Vagina (tissue), 2 donors: Measurements from ENCODE around the gene THAP6. TPM values are rescaled to one million over a fixed set of nuclear protein-coding genes. Genes with fewer than 3 reads are reported as not detected.

Experiments used
- DNase-seq, 2 donors: peaks; one replicate each; pipeline ENCODE4 v3.0.0-alpha.2; 2017; ENCODE audit errors: extremely low spot score in 2 of 2
- H3K27ac ChIP-seq: fragments of 200-600 bp; sonication (generic); one replicate; pipeline ENCODE4 v1.5.1; 2019
- H3K27me3 ChIP-seq: fragments of 200-600 bp; sonication (generic); one replicate; pipeline ENCODE4 v1.5.1; 2019
- H3K36me3 ChIP-seq, 2 donors: fragments of 200-600 bp; sonication (generic); one replicate each; pipeline ENCODE4 v1.5.1; 2017 to 2019
- H3K4me1 ChIP-seq: fragments of 200-600 bp; sonication (generic); one replicate; pipeline ENCODE4 v1.5.1; 2019
- H3K4me3 ChIP-seq, 2 donors: fragments of 200-600 bp; sonication (generic); 1 replicate in 1 of 2; 2 replicates in 1 of 2; pipeline ENCODE4 v1.5.1; 2016 to 2019
- H3K9me3 ChIP-seq: fragments of 200-600 bp; sonication (generic); one replicate; pipeline ENCODE4 v1.5.1; 2019
- CTCF ChIP-seq, 3 experiments: fragments of 450-650 bp in 2 of 3; fragments of 200-600 bp in 1 of 3; sonication (generic) in 1 of 3; IDR thresholded peaks; one replicate each; pipeline ENCODE4 v1.5.1; 2017 to 2019; ENCODE audit warnings: antibody characterized with exemption in 3 of 3, mild to moderate bottlenecking in 2 of 3, moderate library complexity in 2 of 3
- POLR2A ChIP-seq, 2 donors: fragments of 450-650 bp; IDR thresholded peaks; one replicate each; pipeline ENCODE4 v1.6.1; 2017; ENCODE audit warnings: antibody characterized with exemption in 2 of 2, mild to moderate bottlenecking in 2 of 2, moderate library complexity in 2 of 2
- POLR2AphosphoS5 ChIP-seq, 2 donors: sonication (generic); formaldehyde crosslinking; IDR thresholded peaks; one replicate each; pipeline ENCODE4 v1.9.0; 2017; ENCODE audit warnings: antibody characterized with exemption in 2 of 2, mild to moderate bottlenecking in 2 of 2, low read depth in 1 of 2; ENCODE audit not compliant: insufficient read depth in 1 of 2
- intact Hi-C: fragments of 100-400 bp; cut with DNase I; formaldehyde crosslinking; loops from one replicate; pipeline ENCODE4 v1.15.1; 2023
- total RNA-seq: library from RNA; depleted of rRNA; stranded (reverse); fragments of >200 nt; gene quantifications from one replicate; pipeline ENCODE4 v1.2.3, GENCODE V29; 2016

The THAP6 gene
- total RNA-seq, 1 donor from 2014 or later = 16.7 TPM

DNA sequence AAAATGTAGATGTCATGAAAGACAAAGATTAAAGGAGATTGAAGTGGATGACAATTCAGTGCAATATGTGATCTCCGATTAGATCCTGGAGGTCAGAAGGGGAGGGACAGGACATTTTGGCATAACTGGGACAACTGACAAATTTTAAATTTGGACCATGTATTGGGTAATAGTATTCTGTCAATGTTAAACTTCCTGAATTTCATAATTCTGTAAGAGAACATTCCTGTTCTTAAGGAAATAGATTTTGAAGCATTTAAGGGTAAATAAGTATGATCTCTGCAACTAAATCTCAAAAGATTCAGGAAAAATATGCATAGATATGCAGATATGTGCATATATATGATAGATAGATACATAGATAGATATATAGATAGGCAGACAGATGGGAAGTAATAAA lies 52.6 kb downstream of the THAP6 start:
- H3K9me3 ChIP-seq = no peaks in the 10 kb centered on the region
- H3K27ac ChIP-seq = no peak overlapping the region
- no peaks in the 10 kb centered on the region for H3K27me3 ChIP-seq
- intact Hi-C loops = no loop called here
- H3K4me1 ChIP-seq = no peaks in the 10 kb centered on the region
- TF ChIP-seq POLR2A (IDR thresholded peaks at IDR 0.05) (no peak), POLR2AphosphoS5 (IDR thresholded peaks at IDR 0.05; ENCODE audit: insufficient read depth in 1 of 2, low read depth in 1 of 2) (no peak)
- H3K36me3 ChIP-seq = no peaks in the 10 kb centered on the region
- DNase-seq = no peak
- H3K4me3 ChIP-seq = no peak overlapping the region

DNA sequence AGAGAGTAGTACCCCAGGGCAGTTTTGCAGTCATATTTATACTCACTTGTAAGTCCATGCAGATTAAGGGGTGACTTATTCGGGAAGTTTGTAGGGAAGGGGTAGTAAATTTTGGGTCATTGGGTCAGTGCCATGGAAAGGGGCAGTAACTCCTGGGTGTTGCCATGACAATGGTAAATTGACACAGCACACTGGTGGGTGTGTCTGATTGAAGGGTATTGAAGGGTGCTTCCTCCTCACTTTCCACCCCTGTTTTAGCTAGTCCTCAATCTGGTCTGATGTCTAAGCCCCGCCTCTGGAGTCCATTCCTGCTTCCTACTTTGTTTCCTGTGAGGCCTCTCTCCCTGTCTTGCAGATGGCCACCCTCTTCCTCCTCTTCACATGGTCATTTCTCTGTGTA lies 53.5 kb downstream of the THAP6 start:
- no peaks in the 10 kb centered on the region for H3K4me1 ChIP-seq
- no peak for TF ChIP-seq POLR2A (IDR thresholded peaks at IDR 0.05)
- no peak for TF ChIP-seq CTCF (IDR thresholded peaks at IDR 0.05)
- no peak for TF ChIP-seq POLR2AphosphoS5 (IDR thresholded peaks at IDR 0.05; ENCODE audit: insufficient read depth in 1 of 2, low read depth in 1 of 2)
- H3K27me3 ChIP-seq = no peaks in the 10 kb centered on the region
- H3K9me3 ChIP-seq = no peaks in the 10 kb centered on the region
- intact Hi-C loops = no loop called here
- no peak overlapping the region for H3K4me3 ChIP-seq
- no peaks in the 10 kb centered on the region for H3K36me3 ChIP-seq
- no peak for DNase-seq
- H3K27ac ChIP-seq = no peak overlapping the region

Other genes starting within 250 kb of the THAP6 start
- 17.2 TPM for gene RCHY1, start 70 bp upstream of the THAP6 start, total RNA-seq
- gene ODAPH, start 41.6 kb downstream of the THAP6 start, total RNA-seq = not detected
- 0.74 TPM for gene CDKL2, start 116.1 kb downstream of the THAP6 start, total RNA-seq
- gene G3BP2, start 158.9 kb downstream of the THAP6 start, total RNA-seq = 53.5 TPM
- gene USO1, start 210.1 kb downstream of the THAP6 start, total RNA-seq = 47.9 TPM